Gastroesophageal sphincter (tissue), 3 donors: ENCODE measurements around the gene INO80.

Experiments
- POLR2A ChIP-seq, 2 donors: fragments of 450-650 bp; IDR thresholded peaks; one replicate each; pipeline ENCODE4 v1.6.1; 2017; ENCODE audit warnings: antibody characterized with exemption in 2 of 2, mild to moderate bottlenecking in 2 of 2, moderate library complexity in 1 of 2
- TF ChIP-seq, protein P1 (sequence below), 4 experiments: fragments of 200-600 bp in 2 of 4; fragments of 450-650 bp in 2 of 4; sonication (generic) in 1 of 4; IDR thresholded peaks; one replicate each; pipeline ENCODE4 v1.5.1; 2017 to 2019; ENCODE audit warnings: antibody characterized with exemption in 4 of 4, mild to moderate bottlenecking in 2 of 4, moderate library complexity in 2 of 4

DNA sequence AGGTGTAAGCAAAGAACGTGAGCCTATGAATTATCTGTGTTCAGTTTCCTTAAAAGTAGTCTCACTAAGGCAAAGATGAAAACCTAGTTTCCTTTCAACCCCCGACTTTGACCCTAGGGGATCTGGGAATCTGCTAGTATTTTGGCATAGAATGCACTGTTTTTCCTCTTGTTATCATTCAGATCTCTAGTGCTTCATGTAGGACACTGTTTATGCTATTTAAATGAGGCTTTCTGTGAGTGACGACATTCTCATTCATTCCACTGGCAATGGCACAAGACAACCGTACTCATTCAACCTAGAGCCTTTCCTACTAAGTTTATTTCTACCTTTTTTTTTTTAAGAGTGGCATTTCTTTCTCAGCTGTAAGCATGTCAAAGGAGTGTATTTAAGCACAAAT is 95.8 kb downstream of the INO80 start:
- TF ChIP-seq, protein P1, sequence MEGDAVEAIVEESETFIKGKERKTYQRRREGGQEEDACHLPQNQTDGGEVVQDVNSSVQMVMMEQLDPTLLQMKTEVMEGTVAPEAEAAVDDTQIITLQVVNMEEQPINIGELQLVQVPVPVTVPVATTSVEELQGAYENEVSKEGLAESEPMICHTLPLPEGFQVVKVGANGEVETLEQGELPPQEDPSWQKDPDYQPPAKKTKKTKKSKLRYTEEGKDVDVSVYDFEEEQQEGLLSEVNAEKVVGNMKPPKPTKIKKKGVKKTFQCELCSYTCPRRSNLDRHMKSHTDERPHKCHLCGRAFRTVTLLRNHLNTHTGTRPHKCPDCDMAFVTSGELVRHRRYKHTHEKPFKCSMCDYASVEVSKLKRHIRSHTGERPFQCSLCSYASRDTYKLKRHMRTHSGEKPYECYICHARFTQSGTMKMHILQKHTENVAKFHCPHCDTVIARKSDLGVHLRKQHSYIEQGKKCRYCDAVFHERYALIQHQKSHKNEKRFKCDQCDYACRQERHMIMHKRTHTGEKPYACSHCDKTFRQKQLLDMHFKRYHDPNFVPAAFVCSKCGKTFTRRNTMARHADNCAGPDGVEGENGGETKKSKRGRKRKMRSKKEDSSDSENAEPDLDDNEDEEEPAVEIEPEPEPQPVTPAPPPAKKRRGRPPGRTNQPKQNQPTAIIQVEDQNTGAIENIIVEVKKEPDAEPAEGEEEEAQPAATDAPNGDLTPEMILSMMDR (IDR thresholded peaks at IDR 0.05), result no peak
- TF ChIP-seq POLR2A (IDR thresholded peaks at IDR 0.05), result no peak
